ENCODE measurements around the gene JMJD7. TPM values are rescaled to one million over a fixed set of nuclear protein-coding genes. Genes with fewer than 3 reads are reported as not detected.

JMJD7 gene
- total RNA-seq, 4 donors from 2014 or later: 18.8 to 36.6 (median 28.3) TPM

GRCh38 chr15:41866872-41867579 is 39.1 kb downstream of the JMJD7 start:
- DNase-seq: no peak
- H3K9me3 ChIP-seq: no peaks in the 10 kb centered on the region
- no peaks in the 10 kb centered on the region for H3K27me3 ChIP-seq
- no peak overlapping the region for H3K27ac ChIP-seq
- no peaks in the 10 kb centered on the region for H3K4me1 ChIP-seq
- intact Hi-C loops (cut with DNase I): no loop called here
- WGBS, 2 donors: 83 to 88% methylated on average over 10 of the region's 25 CpGs
- no peak overlapping the region for H3K4me3 ChIP-seq (replicated peaks in 1 of 3)
- no peak for TF ChIP-seq CTCF (IDR thresholded peaks at IDR 0.05)
- TF ChIP-seq POLR2A (IDR thresholded peaks at IDR 0.05): no peak
- no peaks in the 10 kb centered on the region for H3K36me3 ChIP-seq

GRCh38 chr15:41868321-41868720 is 40.4 kb downstream of the JMJD7 start:
- DNase-seq: no peak
- 89 to 93% methylated on average over 2 of the region's 15 CpGs for WGBS, 2 donors
- no peaks in the 10 kb centered on the region for H3K4me1 ChIP-seq
- TF ChIP-seq POLR2A (IDR thresholded peaks at IDR 0.05) (no peak), CTCF (IDR thresholded peaks at IDR 0.05) (no peak)
- no peaks in the 10 kb centered on the region for H3K36me3 ChIP-seq
- no peaks in the 10 kb centered on the region for H3K27me3 ChIP-seq
- H3K9me3 ChIP-seq: no peaks in the 10 kb centered on the region
- H3K27ac ChIP-seq: no peak overlapping the region
- no peak overlapping the region for H3K4me3 ChIP-seq (replicated peaks in 1 of 3)
- intact Hi-C loops (cut with DNase I): no loop called here

- no peak overlapping the region for H3K4me3 ChIP-seq (replicated peaks in 1 of 3)
- DNase-seq: no peak
- no peaks in the 10 kb centered on the region for H3K36me3 ChIP-seq
- H3K9me3 ChIP-seq: no peaks in the 10 kb centered on the region
- WGBS, 2 donors: 92 to 95% methylated on average over 29 to 40 of the region's 42 CpGs
- intact Hi-C loops (cut with DNase I): no loop called here
- H3K27me3 ChIP-seq: no peaks in the 10 kb centered on the region
- TF ChIP-seq CTCF (IDR thresholded peaks at IDR 0.05) (no peak), POLR2A (IDR thresholded peaks at IDR 0.05) (no peak)
- no peak overlapping the region for H3K27ac ChIP-seq
- H3K4me1 ChIP-seq: no peaks in the 10 kb centered on the region
Observed at GRCh38 chr15:41869770-41870688, 42.1 kb downstream of the JMJD7 start.

GRCh38 chr15:41870689-41871081 is 42.8 kb downstream of the JMJD7 start:
- intact Hi-C loops (cut with DNase I): no loop called here
- WGBS, 2 donors: 79 to 88% methylated on average over 7 to 8 of the region's 9 CpGs

More at GRCh38 chr15:41870689-41871081, 42.8 kb downstream of the JMJD7 start:
- Histone ChIP-seq H3K27me3 (no peaks in the 10 kb centered on the region), H3K4me3 (replicated peaks in 1 of 3) (no peak overlapping the region), H3K36me3 (no peaks in the 10 kb centered on the region), H3K4me1 (no peaks in the 10 kb centered on the region), H3K9me3 (no peaks in the 10 kb centered on the region), H3K27ac (no peak overlapping the region)
- DNase-seq: peak; percentile 39 to 42
- TF ChIP-seq CTCF (IDR thresholded peaks at IDR 0.05): no peak

Measured in thyroid gland (tissue), 4 donors.